HG03558 (cell line): ENCODE measurements around the gene KRT33A.
"Not testable (repeated sequence)": the region's sequence is repeated elsewhere in the genome, so short reads cannot be mapped to it uniquely, and the experiment has no call there.

Experiments
- ATAC-seq: cut with Tn5 transposase; IDR thresholded peaks from one replicate; pipeline ENCODE4 v1.9.1; 2021; ENCODE audit warnings: moderate number of reproducible peaks; ENCODE audit not compliant: unreplicated experiment; ENCODE audit errors: extremely low read depth

KRT33A gene

GRCh38 chr17:41367426-41368075 is 16.9 kb upstream of the KRT33A start:
- ATAC-seq: no peak

- no peak for ATAC-seq
Measured at GRCh38 chr17:41366070-41366469, 15.4 kb upstream of the KRT33A start.

DNA sequence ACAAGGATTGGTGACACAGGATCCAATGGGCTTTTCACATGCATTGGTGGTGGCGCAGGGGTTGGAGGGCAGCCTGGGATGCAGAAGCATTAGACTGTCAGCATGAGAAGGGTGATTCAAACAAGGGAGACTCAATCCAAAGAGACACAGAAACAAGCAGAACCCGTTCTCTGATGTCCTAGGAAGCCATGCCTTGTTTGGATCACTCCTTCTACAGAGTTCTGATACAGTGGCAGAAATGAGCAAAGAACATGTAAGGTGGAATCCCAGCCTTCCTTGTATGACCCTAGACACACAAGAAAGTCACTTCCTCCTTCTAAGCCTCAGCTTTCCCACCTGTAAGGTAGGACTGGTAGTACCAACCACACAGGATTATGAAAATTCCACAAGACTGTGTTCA is 13.3 kb upstream of the KRT33A start:
- no peak for ATAC-seq

DNA sequence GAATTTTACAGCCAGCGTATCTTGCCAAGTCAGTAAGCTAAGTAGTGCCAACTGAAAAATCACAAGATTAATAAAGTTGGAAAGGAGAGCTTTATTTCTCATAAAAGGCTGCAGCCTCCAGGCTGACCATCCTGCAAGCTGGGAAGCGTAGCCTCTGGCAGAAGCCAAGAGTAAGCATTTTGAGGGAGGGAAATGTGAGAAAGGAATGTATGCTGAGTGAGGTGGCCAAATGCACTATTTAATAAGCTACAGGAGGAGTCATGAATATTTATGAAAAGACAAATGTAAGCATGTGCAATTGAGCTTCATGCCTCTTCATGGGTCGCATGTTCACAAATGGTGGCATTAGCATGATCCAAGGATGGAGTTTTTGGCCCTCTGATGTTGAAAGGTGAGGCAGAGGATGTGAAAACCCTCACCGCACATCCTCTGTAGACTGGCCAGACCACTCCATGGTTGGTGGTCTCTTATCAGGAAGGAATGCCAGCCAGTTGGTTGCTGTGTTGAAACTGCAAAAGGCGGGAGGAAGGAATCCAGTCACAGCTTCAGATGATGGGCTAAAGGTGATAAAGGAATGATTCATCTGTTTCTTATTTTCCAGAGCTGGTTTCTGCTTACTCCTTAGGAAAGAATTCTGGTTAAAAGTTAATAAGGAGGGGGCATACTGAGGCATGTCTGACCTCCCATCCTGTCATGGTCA is 9.8 kb upstream of the KRT33A start:
- no peak for ATAC-seq

- no peak for ATAC-seq
Measured at GRCh38 chr17:41354536-41354935, 3.9 kb upstream of the KRT33A start.

GRCh38 chr17:41352597-41353366 is 2.2 kb upstream of the KRT33A start:
- ATAC-seq: no peak

DNA sequence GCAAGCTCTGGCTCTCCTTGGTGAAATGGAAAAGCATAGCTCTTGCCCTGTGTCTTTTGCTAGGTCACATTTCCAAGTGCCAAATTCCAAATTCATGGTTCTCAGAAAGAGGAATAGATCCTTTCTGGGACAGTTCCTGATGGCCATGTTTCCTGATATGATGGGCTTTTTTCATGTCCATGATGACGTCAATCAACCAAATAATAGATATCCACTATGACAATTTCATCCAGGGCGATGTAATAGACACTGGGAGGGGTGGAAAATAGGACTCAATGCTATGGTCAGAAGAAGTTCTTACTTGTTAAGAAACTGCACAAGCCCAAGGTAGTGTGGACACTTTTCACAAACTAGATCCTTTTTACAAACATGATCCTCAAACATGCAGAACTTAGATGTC is 549 bp upstream of the KRT33A start:
- ATAC-seq: no peak

- ATAC-seq: no peak
Measured at GRCh38 chr17:41347869-41348760, 2.5 kb downstream of the KRT33A start.

- ATAC-seq: not testable (repeated sequence)
Measured at GRCh38 chr17:41346421-41346820, 4.2 kb downstream of the KRT33A start.

- no peak for ATAC-seq
Measured at GRCh38 chr17:41345992-41346391, 4.6 kb downstream of the KRT33A start.

DNA sequence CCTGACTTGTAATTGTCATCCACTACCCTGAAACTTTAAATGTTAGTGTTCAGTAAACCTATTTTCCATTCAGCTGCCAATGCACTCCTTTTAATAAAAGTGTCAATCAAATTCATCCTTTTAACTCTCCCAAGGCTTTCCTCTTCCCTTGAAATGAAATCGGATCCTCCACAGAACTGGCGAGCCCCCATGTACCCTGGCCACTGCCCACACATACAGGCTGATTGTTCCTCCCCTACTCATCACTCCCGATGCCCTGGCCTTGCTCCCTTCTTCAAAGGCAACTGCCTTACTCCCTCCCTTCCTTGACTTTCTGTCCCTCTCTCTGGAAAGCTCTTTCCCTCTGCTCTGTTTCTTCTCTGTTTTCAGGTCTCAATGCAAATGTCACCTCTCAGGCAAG is 7.6 kb downstream of the KRT33A start:
- no peak for ATAC-seq

GRCh38 chr17:41340934-41341861 is 9.4 kb downstream of the KRT33A start:
- ATAC-seq: no peak

DNA sequence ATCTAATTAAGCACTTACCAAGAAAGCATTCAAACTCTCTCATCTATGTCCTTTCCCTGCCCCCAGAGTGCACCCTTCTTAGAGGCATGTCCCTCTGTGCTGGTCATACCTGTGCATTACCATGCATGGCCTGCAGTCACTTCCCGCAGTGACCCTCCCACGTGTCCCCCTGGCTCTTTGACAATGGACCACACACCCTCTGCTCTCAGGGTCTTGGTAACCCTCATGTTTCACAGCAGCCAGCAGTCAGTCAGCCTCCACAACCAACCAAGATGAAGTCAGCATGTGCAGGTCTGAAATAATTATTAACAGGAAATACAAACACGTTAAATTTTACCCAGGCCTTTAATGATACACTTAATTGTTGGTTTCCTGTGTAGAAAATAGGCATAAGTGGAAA is 10.1 kb downstream of the KRT33A start:
- ATAC-seq: no peak

DNA sequence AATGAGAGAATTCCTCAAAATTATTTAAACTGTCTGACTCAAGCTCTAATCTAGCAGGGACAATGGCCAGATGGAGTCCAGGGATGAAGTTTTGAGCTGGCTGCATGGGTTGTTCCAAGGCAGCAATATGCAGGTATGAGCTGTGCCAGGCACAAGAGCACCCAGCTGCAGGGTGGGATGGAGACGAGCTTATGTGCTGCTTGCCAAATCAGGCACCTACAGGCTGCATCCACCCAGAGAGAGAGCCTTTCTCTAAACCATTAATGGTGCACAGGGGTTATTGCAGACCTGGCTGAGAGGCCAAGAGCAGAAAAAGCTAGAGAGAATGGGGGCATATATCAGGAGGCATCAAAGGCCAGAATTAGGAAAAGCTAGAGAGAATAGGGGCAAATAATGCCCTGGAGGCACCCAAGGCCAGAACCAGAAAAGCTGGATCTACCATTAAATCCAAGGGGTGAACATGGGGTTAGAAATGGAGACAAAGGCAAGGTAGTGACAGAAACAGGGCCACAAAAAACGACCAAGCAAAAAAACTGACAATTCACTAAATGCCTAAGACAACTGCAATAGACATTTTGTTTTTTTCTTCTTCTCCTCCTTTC is 11.0 kb downstream of the KRT33A start:
- no peak for ATAC-seq

- ATAC-seq: no peak
Measured at GRCh38 chr17:41338961-41339485, 11.6 kb downstream of the KRT33A start.

DNA sequence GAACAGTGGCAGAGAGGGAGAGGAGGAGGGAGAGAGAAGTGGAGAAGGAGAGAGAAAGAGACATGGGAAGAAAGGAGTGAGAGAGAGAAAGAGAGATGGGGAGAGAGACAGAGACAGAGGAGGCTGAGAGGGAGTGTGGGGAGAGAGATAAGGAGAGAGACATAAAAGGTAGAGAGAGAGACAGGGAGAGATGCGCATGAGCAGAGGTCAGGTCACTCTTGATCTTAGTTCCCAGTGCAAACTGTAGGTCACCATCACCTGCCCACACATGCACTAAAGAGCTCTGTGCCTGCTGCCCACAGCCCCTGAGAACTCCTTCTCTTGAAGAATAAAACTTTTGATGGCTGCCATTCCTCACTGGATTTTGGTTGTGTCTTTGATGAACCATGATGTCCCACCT is 14.9 kb downstream of the KRT33A start:
- no peak for ATAC-seq

GRCh38 chr17:41334385-41335305 is 16.0 kb downstream of the KRT33A start:
- no peak for ATAC-seq

DNA sequence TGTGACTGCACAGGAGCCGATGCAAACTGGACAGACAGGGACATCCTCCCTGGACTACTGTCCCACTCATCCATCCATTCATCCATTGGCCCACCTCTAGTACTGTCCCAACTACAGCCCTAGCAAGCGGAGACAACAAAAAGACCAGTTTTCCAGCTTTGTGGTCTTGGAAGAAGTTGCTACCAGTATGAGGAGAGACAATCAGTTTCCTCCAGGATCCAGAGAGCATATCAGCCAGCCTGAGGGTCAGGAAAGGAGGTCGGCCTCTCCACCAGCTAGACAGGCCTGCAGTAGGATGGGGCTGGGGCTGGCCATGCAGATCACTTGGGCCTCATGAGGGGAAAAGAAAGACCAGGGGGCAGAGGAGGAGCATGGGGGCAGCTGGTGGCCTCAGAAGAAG is 16.8 kb downstream of the KRT33A start:
- ATAC-seq: no peak
